HG03354 (cell line): ENCODE data around the gene APRT.

Experiments
- ATAC-seq: cut with Tn5 transposase; IDR thresholded peaks from one replicate; pipeline ENCODE4 v1.9.1; 2021; ENCODE audit warnings: mild to moderate bottlenecking; ENCODE audit not compliant: unreplicated experiment, poor library complexity, severe bottlenecking

APRT gene

DNA sequence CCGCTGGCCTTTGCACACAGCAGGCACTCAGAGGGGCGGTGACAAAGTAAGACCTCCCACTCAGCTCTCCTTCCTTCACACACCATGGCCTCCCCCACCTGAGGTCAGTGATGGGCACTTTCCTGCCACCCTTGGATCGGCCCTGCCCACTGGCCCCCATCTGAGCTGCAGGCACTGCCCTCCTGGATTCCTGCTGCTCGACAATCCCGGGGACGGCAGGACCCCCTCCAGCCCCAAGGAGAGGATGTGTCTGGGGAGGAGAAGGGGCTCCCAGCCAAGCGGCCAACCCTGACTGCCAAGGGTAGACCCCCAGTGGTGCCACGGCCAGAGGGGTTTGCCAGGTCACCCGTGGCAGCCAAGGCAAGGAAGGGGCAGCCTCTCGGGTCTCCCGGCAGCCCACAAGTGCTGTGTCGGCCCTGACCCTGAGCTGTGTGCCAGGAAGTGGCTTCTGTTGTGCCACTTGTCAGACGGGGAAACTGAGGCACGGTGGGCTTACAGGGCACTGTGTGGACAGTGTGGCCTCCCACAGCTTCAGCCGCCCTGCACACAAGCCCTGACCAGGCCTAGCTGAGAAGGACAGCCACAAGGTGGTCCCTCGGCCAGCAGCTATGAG, 49.4 kb downstream of the APRT start:
- ATAC-seq = no peak

DNA sequence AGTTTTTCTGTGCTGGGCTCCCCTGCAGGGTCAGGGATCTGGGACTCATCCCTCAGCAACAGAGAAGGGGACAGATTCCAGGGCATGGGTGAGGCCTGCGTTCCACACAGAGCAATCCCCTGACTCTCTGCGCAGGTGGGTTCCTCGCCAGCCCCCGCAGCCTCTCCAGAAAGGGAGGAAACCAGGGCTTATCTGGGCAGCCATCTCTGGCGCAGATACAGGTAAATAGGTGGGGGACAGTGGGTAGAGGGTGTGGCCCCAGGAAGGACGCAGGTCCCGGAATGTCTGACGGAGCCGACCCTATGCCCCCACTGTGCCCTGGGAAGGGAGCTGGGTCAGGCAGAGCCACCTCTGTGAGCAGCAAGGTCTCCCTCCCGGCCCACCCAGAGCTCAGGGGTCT, 49.9 kb downstream of the APRT start:
- ATAC-seq = no peak

DNA sequence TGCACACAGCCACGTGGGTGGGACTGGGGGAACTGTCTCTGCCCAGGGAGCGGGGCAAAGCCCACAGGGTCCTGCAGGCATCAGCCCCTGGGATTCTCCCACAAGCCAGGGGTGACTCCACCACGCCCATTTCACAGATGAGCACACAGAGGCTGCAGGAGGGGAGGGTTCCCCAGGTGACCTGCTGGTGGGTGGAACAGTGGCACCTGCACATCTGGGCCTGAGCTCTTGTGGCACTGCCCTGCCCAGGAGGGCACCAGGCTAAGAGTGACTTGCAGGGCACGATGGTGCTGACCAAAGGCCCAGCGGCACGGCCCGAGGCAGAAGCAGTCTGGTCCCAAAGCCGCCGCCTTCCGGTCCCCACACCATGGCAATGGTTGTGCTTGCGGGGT, 50.6 kb downstream of the APRT start:
- no peak for ATAC-seq

DNA sequence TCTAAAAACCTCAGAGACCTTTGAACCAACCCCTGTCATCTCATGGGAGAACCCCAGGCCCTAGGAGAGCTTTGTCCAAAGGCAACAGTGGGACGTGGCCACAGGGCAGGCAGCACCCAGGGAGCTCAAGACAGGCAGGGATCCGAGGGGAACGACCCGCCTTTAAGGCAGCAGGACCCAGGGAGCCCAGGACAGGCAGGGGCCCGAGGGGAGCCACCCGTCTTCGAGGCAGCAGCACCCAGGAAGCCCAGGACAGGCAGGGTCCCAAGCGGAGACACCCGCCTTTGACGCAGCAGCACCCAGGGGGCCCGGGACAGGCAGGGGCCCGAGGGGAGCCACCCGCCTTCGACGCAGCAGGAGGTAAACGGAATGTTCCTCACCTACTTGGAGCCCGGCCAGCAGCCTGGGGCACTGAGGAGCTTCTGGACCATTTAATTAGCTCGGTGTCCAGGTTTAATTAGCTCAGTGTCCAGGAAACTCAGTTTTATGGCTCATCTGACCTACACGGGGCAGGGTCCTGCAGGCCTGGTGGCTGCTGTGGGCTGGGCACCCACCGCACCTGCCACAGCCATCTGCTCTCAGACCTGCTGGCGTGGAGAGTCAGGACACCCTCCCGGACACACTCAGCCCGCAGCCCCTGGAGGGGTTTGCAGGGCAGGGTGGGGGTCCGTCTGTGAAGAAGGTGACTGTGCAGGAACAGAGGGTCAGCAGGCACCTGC, 51.1 kb downstream of the APRT start:
- no peak for ATAC-seq

DNA sequence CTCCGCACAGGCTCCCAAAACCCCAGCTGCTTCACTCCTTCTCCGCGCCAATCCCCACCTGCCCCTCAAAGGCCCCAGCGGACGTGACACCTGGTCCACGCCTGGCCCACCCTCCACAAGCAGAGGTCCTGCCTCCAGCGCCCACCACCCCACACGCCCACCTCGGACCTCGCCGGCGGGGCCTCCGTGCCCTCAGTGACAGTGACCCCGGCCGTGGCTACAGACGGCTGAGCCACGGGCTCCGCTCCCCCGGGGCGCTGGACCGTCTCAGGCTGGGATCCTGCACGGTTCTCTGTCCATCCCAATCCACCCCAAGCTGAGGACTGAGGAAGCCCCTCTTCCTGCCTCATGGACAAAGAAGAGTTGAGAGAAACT, 51.8 kb downstream of the APRT start:
- no peak for ATAC-seq
